ENCODE results near the gene RAB27B. TPM values are rescaled to one million over a fixed set of nuclear protein-coding genes. Genes with fewer than 3 reads are reported as not detected.

Gene RAB27B
- total and polyA plus RNA-seq, 10 of the 15 experiments (the other 5 are each of a cell fraction or from before 2014, with no cell fraction given) = under 0.01 to 0.03 TPM; not detected in 8

DNA sequence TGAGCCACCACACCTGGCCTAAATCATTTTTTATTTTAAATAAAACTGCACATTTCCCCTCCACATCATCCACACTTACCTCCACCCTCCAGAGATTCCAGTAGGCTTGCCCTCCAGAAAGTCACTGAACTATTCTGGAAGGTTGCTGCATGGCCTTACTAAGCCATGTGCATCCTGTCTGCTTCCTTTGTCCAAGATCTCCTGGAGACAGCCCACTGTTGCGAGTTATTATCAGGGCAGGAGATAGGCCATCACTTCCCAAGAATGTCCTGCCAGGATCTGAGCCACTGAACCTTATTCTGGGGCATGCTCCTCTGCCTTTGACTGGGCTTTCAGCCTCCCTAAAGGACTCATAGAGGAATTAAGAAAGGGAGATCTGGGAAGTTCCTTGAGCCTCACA, 104.2 kb downstream of the RAB27B start (continued):
- TF ChIP-seq, protein P1, sequence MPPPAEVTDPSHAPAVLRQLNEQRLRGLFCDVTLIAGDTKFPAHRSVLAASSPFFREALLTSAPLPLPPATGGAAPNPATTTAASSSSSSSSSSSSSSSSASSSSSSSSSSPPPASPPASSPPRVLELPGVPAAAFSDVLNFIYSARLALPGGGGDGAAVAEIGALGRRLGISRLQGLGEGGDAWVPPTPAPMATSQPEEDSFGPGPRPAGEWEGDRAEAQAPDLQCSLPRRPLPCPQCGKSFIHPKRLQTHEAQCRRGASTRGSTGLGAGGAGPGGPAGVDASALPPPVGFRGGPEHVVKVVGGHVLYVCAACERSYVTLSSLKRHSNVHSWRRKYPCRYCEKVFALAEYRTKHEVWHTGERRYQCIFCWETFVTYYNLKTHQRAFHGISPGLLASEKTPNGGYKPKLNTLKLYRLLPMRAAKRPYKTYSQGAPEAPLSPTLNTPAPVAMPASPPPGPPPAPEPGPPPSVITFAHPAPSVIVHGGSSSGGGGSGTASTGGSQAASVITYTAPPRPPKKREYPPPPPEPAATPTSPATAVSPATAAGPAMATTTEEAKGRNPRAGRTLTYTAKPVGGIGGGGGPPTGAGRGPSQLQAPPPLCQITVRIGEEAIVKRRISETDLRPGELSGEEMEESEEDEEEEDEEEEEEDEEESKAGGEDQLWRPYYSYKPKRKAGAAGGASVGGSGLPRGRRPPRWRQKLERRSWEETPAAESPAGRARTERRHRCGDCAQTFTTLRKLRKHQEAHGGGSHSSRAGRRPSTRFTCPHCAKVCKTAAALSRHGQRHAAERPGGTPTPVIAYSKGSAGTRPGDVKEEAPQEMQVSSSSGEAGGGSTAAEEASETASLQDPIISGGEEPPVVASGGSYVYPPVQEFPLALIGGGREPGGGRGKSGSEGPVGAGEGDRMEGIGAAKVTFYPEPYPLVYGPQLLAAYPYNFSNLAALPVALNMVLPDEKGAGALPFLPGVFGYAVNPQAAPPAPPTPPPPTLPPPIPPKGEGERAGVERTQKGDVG (CRISPR knock-in tag; IDR thresholded peaks at IDR 0.05) = no peak
- TF ChIP-seq, protein P2, sequence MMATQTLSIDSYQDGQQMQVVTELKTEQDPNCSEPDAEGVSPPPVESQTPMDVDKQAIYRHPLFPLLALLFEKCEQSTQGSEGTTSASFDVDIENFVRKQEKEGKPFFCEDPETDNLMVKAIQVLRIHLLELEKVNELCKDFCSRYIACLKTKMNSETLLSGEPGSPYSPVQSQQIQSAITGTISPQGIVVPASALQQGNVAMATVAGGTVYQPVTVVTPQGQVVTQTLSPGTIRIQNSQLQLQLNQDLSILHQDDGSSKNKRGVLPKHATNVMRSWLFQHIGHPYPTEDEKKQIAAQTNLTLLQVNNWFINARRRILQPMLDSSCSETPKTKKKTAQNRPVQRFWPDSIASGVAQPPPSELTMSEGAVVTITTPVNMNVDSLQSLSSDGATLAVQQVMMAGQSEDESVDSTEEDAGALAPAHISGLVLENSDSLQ (IDR thresholded peaks at IDR 0.05) = no peak

DNA sequence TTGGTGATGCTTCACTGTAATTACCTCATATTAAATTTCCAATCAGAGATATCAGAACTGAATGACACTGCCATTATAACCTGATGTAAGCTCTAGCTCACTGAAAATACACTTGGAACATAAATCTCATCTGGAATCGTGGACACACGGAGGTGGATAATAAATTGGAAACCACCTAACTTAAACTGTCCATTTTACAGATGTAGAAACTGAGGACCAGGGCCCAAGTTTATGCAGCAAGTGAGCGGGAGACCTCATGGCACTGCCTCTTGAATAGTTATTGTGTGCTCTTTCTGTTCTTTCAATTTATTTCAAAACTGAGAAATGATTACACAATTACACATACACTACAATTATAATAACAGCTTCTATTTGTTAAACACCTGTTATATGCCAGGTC, 110.2 kb downstream of the RAB27B start:
- Histone ChIP-seq H2AFZ (ENCODE audit: control insufficient read depth, low read depth, low read length) (no peak overlapping the region), H3K27ac (ENCODE audit: control insufficient read depth, insufficient read depth) (no peak overlapping the region), H3K36me3 (ENCODE audit: control insufficient read depth in 2 of 2, insufficient read depth in 2 of 2, low read length in 1 of 2) (no peaks in the 10 kb centered on the region), H3K4me2 (ENCODE audit: control insufficient read depth, insufficient read depth) (no peak overlapping the region), H3K4me3 (no peak overlapping the region), H3K4me1 (ENCODE audit: control insufficient read depth, insufficient read depth, low read length) (no peaks in the 10 kb centered on the region), H3K79me2 (ENCODE audit: control insufficient read depth, insufficient read depth, low read length) (no peaks in the 10 kb centered on the region), H3K9ac (ENCODE audit: control insufficient read depth, insufficient read depth, low read length) (no peak overlapping the region), H3K9me3 (replicated peaks; ENCODE audit: control insufficient read depth, insufficient read depth, low read length) (no peaks in the 10 kb centered on the region), H3K27me3 (replicated peaks in 1 of 2; ENCODE audit: control insufficient read depth in 2 of 2, insufficient read depth in 2 of 2, low read length in 1 of 2) (no peaks in the 10 kb centered on the region), H4K20me1 (ENCODE audit: control insufficient read depth, insufficient read depth) (no peaks in the 10 kb centered on the region)
- 64% methylated on average over 3 of the region's 3 CpGs for WGBS (ENCODE audit: insufficient coverage, insufficient replicate concordance, low lambda C conversion rate, missing lambda C conversion rate)
- SMC1A ChIA-PET (ENCODE audit: uncharacterized antibody, unreplicated experiment) = no interaction called here
- DNase-seq (ENCODE audit: low read depth, low spot score) (no peak), FAIRE-seq (no peak), ATAC-seq (no peak)
- no TSS peak for BruUV-seq (replicated peaks)
- in situ Hi-C loops (cut with MboI) = no loop called here
- intact Hi-C loops (cut with micrococcal nuclease; ENCODE audit: unreplicated experiment) = no loop called here
- RAD21 ChIA-PET (ENCODE audit: unreplicated experiment) = no interaction called here
- CTCF ChIA-PET = no interaction called here
- POLR2A ChIA-PET = no interaction called here
- no peak for TF ChIP-seq TCF12 (IDR thresholded peaks at IDR 0.05; ENCODE audit: low read depth, low read length)
- TF ChIP-seq MTA3 (IDR thresholded peaks at IDR 0.05; ENCODE audit: borderline replicate concordance, low read length) = no peak
- no peak for TF ChIP-seq JUND (IDR thresholded peaks at IDR 0.05; ENCODE audit: low read depth, low read length)
- TF ChIP-seq SIX5 (IDR thresholded peaks at IDR 0.05; ENCODE audit: low read depth, low read length, severe bottlenecking) = no peak
- TF ChIP-seq IRF4 (IDR thresholded peaks at IDR 0.05; ENCODE audit: low read depth, low read length) = no peak
- TF ChIP-seq, protein P3, sequence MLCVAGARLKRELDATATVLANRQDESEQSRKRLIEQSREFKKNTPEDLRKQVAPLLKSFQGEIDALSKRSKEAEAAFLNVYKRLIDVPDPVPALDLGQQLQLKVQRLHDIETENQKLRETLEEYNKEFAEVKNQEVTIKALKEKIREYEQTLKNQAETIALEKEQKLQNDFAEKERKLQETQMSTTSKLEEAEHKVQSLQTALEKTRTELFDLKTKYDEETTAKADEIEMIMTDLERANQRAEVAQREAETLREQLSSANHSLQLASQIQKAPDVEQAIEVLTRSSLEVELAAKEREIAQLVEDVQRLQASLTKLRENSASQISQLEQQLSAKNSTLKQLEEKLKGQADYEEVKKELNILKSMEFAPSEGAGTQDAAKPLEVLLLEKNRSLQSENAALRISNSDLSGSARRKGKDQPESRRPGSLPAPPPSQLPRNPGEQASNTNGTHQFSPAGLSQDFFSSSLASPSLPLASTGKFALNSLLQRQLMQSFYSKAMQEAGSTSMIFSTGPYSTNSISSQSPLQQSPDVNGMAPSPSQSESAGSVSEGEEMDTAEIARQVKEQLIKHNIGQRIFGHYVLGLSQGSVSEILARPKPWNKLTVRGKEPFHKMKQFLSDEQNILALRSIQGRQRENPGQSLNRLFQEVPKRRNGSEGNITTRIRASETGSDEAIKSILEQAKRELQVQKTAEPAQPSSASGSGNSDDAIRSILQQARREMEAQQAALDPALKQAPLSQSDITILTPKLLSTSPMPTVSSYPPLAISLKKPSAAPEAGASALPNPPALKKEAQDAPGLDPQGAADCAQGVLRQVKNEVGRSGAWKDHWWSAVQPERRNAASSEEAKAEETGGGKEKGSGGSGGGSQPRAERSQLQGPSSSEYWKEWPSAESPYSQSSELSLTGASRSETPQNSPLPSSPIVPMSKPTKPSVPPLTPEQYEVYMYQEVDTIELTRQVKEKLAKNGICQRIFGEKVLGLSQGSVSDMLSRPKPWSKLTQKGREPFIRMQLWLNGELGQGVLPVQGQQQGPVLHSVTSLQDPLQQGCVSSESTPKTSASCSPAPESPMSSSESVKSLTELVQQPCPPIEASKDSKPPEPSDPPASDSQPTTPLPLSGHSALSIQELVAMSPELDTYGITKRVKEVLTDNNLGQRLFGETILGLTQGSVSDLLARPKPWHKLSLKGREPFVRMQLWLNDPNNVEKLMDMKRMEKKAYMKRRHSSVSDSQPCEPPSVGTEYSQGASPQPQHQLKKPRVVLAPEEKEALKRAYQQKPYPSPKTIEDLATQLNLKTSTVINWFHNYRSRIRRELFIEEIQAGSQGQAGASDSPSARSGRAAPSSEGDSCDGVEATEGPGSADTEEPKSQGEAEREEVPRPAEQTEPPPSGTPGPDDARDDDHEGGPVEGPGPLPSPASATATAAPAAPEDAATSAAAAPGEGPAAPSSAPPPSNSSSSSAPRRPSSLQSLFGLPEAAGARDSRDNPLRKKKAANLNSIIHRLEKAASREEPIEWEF (IDR thresholded peaks at IDR 0.05; ENCODE audit: insufficient replicate concordance, low read depth, low read length) = no peak
- no peak for TF ChIP-seq NR2F1 (conservative IDR thresholded peaks at IDR 0.05)
- TF ChIP-seq, protein P4, sequence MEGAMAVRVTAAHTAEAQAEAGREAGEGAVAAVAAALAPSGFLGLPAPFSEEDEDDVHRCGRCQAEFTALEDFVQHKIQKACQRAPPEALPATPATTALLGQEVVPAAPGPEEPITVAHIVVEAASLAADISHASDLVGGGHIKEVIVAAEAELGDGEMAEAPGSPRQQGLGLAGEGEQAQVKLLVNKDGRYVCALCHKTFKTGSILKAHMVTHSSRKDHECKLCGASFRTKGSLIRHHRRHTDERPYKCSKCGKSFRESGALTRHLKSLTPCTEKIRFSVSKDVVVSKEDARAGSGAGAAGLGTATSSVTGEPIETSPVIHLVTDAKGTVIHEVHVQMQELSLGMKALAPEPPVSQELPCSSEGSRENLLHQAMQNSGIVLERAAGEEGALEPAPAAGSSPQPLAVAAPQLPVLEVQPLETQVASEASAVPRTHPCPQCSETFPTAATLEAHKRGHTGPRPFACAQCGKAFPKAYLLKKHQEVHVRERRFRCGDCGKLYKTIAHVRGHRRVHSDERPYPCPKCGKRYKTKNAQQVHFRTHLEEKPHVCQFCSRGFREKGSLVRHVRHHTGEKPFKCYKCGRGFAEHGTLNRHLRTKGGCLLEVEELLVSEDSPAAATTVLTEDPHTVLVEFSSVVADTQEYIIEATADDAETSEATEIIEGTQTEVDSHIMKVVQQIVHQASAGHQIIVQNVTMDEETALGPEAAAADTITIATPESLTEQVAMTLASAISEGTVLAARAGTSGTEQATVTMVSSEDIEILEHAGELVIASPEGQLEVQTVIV (IDR thresholded peaks at IDR 0.05; ENCODE audit: borderline replicate concordance, partially characterized antibody) = no peak
